ENCODE data around the gene SUSD6.
A peak's percentile ranks its signal among the peaks of the same experiment; 100 is the strongest.

DNA sequence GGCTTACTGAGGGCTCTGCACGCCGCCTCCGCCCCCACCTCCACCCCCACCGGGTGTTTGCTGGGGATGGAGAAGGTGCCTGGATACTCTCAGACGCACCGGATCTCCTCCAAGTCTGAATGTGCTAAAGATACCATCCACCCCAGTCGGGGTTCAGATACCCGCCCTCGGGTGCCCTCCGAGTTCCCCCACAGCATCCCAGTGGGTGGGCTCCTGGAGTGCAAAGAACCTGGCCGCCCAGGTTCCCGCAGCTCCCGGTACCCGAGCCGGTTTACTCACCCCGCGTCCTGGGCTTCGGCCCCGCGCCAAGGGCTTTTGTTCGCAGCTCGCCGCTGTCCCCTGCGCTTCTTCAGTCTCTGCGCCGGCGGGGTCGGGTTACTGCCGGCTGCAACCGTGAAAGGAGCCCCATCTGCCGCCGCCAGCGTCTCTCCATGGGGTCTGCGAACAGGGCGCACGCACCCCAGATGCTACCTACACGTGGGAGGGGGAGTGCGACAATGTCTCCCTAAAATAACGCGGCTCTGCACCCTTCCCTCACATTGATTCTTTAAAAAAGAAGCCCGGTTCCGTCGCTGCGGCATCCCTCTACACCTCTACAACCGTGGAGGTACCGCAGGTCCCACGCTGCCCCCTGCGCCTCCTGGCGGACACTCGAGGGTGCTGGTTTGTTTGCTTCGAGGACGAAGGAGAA is 37.0 kb upstream of the SUSD6 start, which contains the start of gene CCDC177:
- no peak for TF ChIP-seq POLR2A (IDR thresholded peaks at IDR 0.05)
- TF ChIP-seq, protein P1, sequence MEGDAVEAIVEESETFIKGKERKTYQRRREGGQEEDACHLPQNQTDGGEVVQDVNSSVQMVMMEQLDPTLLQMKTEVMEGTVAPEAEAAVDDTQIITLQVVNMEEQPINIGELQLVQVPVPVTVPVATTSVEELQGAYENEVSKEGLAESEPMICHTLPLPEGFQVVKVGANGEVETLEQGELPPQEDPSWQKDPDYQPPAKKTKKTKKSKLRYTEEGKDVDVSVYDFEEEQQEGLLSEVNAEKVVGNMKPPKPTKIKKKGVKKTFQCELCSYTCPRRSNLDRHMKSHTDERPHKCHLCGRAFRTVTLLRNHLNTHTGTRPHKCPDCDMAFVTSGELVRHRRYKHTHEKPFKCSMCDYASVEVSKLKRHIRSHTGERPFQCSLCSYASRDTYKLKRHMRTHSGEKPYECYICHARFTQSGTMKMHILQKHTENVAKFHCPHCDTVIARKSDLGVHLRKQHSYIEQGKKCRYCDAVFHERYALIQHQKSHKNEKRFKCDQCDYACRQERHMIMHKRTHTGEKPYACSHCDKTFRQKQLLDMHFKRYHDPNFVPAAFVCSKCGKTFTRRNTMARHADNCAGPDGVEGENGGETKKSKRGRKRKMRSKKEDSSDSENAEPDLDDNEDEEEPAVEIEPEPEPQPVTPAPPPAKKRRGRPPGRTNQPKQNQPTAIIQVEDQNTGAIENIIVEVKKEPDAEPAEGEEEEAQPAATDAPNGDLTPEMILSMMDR (IDR thresholded peaks at IDR 0.05), result peak; percentile 51 to 77 (median 57)
- no peak for TF ChIP-seq EP300 (IDR thresholded peaks at IDR 0.05)
